A673 (cell line): ENCODE results near the gene PFKP. TPM values are rescaled to one million over a fixed set of nuclear protein-coding genes. Genes with fewer than 3 reads are reported as not detected.

ENCODE experiments used
- BruUV-seq: library from RNA; stranded (reverse); fragments of 400-500 nt; replicated peaks from 2 replicates; lab custom pipeline; 2021; lab: Mats Ljungman, UMichigan
- CTCF ChIA-PET: fragments of 300-600 bp; sonication (Branson Sonifier 250); formaldehyde crosslinking; loops from one replicate; lab custom pipeline; 2022; ENCODE audit warnings: antibody characterized with exemption; lab: Charles Lee
- POLR2A ChIA-PET: fragments of 300-600 bp; sonication (Branson Sonifier 250); formaldehyde crosslinking; loops from one replicate; lab custom pipeline; 2022; ENCODE audit warnings: antibody characterized with exemption; ENCODE audit not compliant: low non-redundant PET; lab: Charles Lee
- DNase-seq: peaks from one replicate; pipeline ENCODE4 v3.0.0-alpha.2; 2015; ENCODE audit warnings: low spot score
- H3K27ac ChIP-seq: fragments of 200-600 bp; sonication (generic); 2 replicates; pipeline ENCODE4 v1.5.1; 2016; ENCODE audit warnings: mixed run types, low read depth, mild to moderate bottlenecking, mixed read lengths, antibody characterized with exemption, low read length; ENCODE audit not compliant: poor library complexity, severe bottlenecking
- H3K27me3 ChIP-seq: fragments of 200-600 bp; sonication (generic); replicated peaks from 2 replicates; pipeline ENCODE4 v1.6.1; 2017; ENCODE audit warnings: mixed run types, low read depth, mild to moderate bottlenecking, mixed read lengths, antibody characterized with exemption, low read length; ENCODE audit not compliant: insufficient read depth, poor library complexity
- H3K36me3 ChIP-seq: fragments of 200-600 bp; sonication (generic); 2 replicates; pipeline ENCODE4 v1.6.1; 2016; ENCODE audit warnings: mixed run types, mild to moderate bottlenecking, mixed read lengths, antibody characterized with exemption, low read length; ENCODE audit not compliant: insufficient read depth, poor library complexity, severe bottlenecking
- H3K4me1 ChIP-seq: fragments of 200-600 bp; sonication (generic); 2 replicates; pipeline ENCODE4 v1.6.1; 2017; ENCODE audit warnings: mixed run types, mild to moderate bottlenecking, mixed read lengths, antibody characterized with exemption, low read length; ENCODE audit not compliant: insufficient read depth, poor library complexity, severe bottlenecking
- H3K4me3 ChIP-seq: fragments of 200-600 bp; sonication (generic); 2 replicates; pipeline ENCODE4 v1.5.1; 2016; ENCODE audit warnings: low read depth, mixed run types, mild to moderate bottlenecking, mixed read lengths, low read length; ENCODE audit not compliant: poor library complexity, severe bottlenecking
- H3K9me3 ChIP-seq: fragments of 200-600 bp; sonication (generic); 2 replicates; pipeline ENCODE4 v1.6.1; 2016; ENCODE audit warnings: mixed run types, low read depth, mild to moderate bottlenecking, mixed read lengths, antibody characterized with exemption, low read length; ENCODE audit not compliant: poor library complexity, severe bottlenecking
- EZH2 ChIP-seq: fragments of 200-600 bp; sonication (generic); IDR thresholded peaks from 2 replicates; pipeline ENCODE4 v1.6.1; 2017; ENCODE audit warnings: borderline replicate concordance, low read depth, mild to moderate bottlenecking, mixed read lengths, antibody characterized with exemption, low read length; ENCODE audit not compliant: poor library complexity, severe bottlenecking
- intact Hi-C: fragments of 100-400 bp; cut with micrococcal nuclease; formaldehyde crosslinking; loops from one replicate; pipeline ENCODE4 v1.10.0; 2022; ENCODE audit not compliant: unreplicated experiment
- total RNA-seq: library from RNA; stranded (reverse); gene quantifications from 2 replicates; pipeline ENCODE4 v1.2.3, GENCODE V29; 2021
- TF ChIP-seq, protein P1 (sequence below): fragments of 300-800, 200-600 bp; sonication (generic); conservative IDR thresholded peaks from 2 replicates; pipeline ENCODE4 v1.5.1; 2017; ENCODE audit warnings: low read depth, mild to moderate bottlenecking, antibody characterized with exemption, low read length, moderate library complexity, mixed read lengths

Gene PFKP
- total RNA-seq, 1 experiment from 2014 or later: 232 TPM

DNA sequence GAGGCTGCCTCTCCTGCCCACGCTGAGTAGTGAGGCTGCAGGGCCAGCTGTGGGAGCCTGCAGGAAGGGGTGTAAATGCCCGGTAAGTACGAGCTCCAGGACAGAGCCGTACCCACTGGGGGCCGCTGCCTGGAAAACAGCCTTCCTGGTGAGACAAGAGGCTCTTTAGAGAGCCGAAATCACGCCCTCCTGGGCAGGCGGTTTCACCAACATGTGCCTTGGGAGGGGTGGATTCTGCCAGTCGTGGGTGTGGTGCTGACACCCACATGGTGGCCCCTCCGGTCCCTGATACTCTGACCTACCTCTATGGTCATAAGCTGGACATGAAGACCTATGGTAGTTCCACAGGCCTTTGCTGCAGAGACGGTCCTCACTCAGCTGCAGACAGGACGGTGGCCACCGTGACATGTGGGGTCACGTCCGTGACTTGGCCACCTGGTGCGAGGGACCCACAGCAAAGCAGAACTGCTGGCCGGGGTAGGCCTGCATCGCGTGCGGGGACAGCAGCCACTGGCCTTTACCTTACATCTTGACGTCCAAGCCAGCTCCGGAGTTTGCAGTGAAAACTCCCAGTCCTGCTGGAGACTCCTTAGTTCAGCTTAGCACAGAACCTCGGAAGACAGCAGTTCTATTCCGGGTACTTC is 58.3 kb downstream of the PFKP start:
- peaks cover 11% of the 10 kb centered on the region for H3K4me1 ChIP-seq
- BruUV-seq: no TSS peak
- no peak overlapping the region for H3K27ac ChIP-seq
- no peaks in the 10 kb centered on the region for H3K9me3 ChIP-seq
- CTCF ChIA-PET: no interaction called here
- TF ChIP-seq, protein P1, sequence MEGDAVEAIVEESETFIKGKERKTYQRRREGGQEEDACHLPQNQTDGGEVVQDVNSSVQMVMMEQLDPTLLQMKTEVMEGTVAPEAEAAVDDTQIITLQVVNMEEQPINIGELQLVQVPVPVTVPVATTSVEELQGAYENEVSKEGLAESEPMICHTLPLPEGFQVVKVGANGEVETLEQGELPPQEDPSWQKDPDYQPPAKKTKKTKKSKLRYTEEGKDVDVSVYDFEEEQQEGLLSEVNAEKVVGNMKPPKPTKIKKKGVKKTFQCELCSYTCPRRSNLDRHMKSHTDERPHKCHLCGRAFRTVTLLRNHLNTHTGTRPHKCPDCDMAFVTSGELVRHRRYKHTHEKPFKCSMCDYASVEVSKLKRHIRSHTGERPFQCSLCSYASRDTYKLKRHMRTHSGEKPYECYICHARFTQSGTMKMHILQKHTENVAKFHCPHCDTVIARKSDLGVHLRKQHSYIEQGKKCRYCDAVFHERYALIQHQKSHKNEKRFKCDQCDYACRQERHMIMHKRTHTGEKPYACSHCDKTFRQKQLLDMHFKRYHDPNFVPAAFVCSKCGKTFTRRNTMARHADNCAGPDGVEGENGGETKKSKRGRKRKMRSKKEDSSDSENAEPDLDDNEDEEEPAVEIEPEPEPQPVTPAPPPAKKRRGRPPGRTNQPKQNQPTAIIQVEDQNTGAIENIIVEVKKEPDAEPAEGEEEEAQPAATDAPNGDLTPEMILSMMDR: no peak
- TF ChIP-seq EZH2: no peak
- no peak overlapping the region for H3K4me3 ChIP-seq
- H3K27me3 ChIP-seq: no peaks in the 10 kb centered on the region
- DNase-seq: no peak
- POLR2A ChIA-PET: no interaction called here
- intact Hi-C loops: no loop called here
- H3K36me3 ChIP-seq: peaks cover 75% of the 10 kb centered on the region

DNA sequence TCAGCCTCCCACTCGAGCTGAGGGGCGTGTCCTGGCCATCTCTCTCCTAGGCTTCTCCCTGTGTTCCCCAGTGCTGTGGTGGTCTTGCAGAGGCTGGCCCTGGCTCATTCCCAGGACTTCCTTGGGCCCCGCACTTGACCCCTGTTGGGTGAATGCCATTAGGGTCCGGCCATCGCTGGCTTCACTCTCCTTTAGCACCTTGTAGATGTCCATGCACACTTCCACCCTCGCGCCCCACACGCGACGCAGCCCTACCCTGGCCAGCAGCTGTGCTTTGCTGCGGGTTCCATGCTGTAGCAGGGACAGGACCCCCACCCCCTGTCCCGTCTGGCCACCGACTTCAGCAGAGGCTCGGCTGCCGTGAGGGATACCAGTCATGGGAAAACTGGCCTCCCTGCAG is 58.9 kb downstream of the PFKP start:
- no peak for TF ChIP-seq EZH2
- TF ChIP-seq, protein P1: no peak
- ChIA-PET CTCF (no interaction called here), POLR2A (no interaction called here)
- no TSS peak for BruUV-seq
- Histone ChIP-seq H3K27ac (no peak overlapping the region), H3K4me1 (peaks cover 11% of the 10 kb centered on the region), H3K4me3 (no peak overlapping the region), H3K36me3 (peaks cover 71% of the 10 kb centered on the region), H3K9me3 (no peaks in the 10 kb centered on the region), H3K27me3 (no peaks in the 10 kb centered on the region)
- no peak for DNase-seq
- intact Hi-C loops: no loop called here

DNA sequence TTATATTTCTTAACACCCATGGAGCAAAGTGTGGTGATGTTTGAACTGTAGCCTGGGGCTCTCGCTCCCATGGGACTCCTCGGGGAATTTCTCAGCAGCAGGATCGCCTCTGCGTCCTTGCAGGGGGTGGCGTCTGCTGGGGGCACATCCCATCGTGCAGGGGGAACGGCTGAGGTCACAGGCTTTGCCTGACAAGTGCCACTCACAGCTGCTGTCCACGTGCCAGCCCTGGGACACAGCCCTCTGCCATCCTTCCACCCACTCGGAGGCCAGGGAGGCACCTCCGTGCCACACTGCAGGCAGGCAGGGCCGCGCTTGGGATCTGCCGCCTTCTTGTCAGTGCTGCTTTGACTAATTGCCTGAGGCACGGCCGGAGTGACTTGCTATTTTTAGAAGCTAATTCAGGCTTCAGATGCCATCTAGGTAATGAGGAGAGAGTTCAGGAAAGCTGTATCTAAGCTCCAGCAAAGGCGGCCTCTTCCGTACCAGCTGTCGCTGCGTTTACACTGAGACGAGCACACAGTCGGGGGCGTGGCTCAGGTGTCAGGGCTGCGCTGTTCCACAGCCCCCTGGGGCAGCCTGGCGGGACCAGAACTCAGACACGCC is 59.5 kb downstream of the PFKP start:
- Histone ChIP-seq H3K36me3 (peaks cover 72% of the 10 kb centered on the region), H3K27ac (peak overlapping the region; percentile 22), H3K4me1 (peaks cover 11% of the 10 kb centered on the region), H3K4me3 (no peak overlapping the region), H3K9me3 (no peaks in the 10 kb centered on the region), H3K27me3 (no peaks in the 10 kb centered on the region)
- POLR2A ChIA-PET: no interaction called here
- BruUV-seq: no TSS peak
- intact Hi-C loops: no loop called here
- CTCF ChIA-PET: no interaction called here
- TF ChIP-seq, protein P1: no peak
- TF ChIP-seq EZH2: no peak
- peak; percentile 57 for DNase-seq
